GM13976 (cell line): ENCODE results near the gene PDCD4.
"Not testable (repeated sequence)": the region's sequence is repeated elsewhere in the genome, so short reads cannot be mapped to it uniquely, and the experiment has no call there.

Experiments used
- DNase-seq: peaks from one replicate; pipeline ENCODE4 v3.0.0; 2012; ENCODE audit warnings: low spot score
- CTCF ChIP-seq: IDR thresholded peaks from 2 replicates; pipeline ENCODE4 v1.5.1; 2012; ENCODE audit warnings: borderline replicate concordance, mild to moderate bottlenecking; ENCODE audit not compliant: insufficient read depth; ENCODE audit errors: extremely low read depth, missing control alignments, control extremely low read depth
- in situ Hi-C: fragments of 300-500 bp; cut with MboI; formaldehyde crosslinking; loops from one replicate; pipeline ENCODE4 v1.12.0; 2022; ENCODE audit warnings: low sequenced_read_pairs, mixed read lengths, inconsistent platforms; ENCODE audit not compliant: unreplicated experiment

PDCD4 gene

GRCh38 chr10:110864662-110865140 is 7.0 kb upstream of the PDCD4 start:
- no peak for TF ChIP-seq CTCF

GRCh38 chr10:110865186-110865808 is 6.4 kb upstream of the PDCD4 start:
- no peak for DNase-seq
- no peak for TF ChIP-seq CTCF
- in situ Hi-C loops: no loop called here

More at GRCh38 chr10:110864662-110865140, 7.0 kb upstream of the PDCD4 start:
- in situ Hi-C loops: no loop called here
- DNase-seq: peak; percentile 43

- in situ Hi-C loops: no loop called here
- DNase-seq: no peak
- no peak for TF ChIP-seq CTCF
These were observed 5.8 kb upstream of the PDCD4 start for GRCh38 chr10:110865809-110866482.

GRCh38 chr10:110867011-110867806 is 4.5 kb upstream of the PDCD4 start:
- in situ Hi-C loops, DNase-seq: not testable (repeated sequence)

- in situ Hi-C loops: no loop called here
- DNase-seq: no peak
- TF ChIP-seq CTCF: no peak
These were observed 3.8 kb upstream of the PDCD4 start for GRCh38 chr10:110867807-110868465.

GRCh38 chr10:110868981-110869380 is 2.7 kb upstream of the PDCD4 start:
- DNase-seq: no peak
- no peak for TF ChIP-seq CTCF
- in situ Hi-C loops: no loop called here
